GM12874 (cell line): ENCODE measurements around the gene IWS1.

Source experiments
- TF ChIP-seq, protein P1 (sequence below): IDR thresholded peaks from 2 replicates; pipeline ENCODE4 v1.5.1; 2011; ENCODE audit warnings: low read depth, mild to moderate bottlenecking, control low read depth, low read length, moderate library complexity; ENCODE audit not compliant: insufficient read depth

The IWS1 gene

DNA sequence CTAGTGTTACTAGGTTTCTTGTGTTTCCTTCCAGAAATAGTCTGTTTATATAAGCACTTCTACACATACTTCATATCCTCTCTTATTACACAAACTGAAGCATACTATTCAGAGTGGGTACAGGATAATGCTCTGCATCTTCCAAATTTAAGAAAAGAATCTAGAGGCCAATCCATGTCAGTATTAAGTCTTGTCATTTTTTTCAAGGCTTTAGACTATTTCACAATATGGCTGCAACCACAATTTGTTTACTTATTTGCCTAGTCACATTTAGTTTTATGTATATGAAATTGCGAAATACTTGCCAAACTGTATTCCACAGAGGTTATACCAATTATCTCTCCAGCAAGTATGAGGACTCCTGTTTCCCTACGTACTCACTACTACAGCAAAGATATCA is 27.9 kb downstream of the IWS1 start:
- TF ChIP-seq, protein P1, sequence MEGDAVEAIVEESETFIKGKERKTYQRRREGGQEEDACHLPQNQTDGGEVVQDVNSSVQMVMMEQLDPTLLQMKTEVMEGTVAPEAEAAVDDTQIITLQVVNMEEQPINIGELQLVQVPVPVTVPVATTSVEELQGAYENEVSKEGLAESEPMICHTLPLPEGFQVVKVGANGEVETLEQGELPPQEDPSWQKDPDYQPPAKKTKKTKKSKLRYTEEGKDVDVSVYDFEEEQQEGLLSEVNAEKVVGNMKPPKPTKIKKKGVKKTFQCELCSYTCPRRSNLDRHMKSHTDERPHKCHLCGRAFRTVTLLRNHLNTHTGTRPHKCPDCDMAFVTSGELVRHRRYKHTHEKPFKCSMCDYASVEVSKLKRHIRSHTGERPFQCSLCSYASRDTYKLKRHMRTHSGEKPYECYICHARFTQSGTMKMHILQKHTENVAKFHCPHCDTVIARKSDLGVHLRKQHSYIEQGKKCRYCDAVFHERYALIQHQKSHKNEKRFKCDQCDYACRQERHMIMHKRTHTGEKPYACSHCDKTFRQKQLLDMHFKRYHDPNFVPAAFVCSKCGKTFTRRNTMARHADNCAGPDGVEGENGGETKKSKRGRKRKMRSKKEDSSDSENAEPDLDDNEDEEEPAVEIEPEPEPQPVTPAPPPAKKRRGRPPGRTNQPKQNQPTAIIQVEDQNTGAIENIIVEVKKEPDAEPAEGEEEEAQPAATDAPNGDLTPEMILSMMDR = no peak

DNA sequence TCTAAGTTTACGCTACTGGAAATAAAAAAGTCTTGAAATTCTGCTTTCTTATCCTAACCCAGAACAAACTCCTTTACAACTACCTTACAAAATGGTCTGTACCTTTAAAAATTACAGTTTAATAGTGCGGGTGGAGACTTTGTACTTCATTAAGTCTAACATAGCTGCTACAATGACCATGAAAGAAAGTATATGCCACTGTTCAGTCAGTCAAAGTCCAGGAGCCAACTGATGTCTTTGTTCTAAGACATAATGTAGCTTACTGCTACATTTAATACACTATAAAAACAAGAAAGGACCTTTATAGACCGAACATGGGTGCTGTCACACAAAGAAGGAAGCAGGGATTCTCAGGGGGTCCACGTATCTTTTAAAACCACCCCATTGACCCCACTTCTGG is 36.0 kb downstream of the IWS1 start:
- TF ChIP-seq, protein P1 = no peak

DNA sequence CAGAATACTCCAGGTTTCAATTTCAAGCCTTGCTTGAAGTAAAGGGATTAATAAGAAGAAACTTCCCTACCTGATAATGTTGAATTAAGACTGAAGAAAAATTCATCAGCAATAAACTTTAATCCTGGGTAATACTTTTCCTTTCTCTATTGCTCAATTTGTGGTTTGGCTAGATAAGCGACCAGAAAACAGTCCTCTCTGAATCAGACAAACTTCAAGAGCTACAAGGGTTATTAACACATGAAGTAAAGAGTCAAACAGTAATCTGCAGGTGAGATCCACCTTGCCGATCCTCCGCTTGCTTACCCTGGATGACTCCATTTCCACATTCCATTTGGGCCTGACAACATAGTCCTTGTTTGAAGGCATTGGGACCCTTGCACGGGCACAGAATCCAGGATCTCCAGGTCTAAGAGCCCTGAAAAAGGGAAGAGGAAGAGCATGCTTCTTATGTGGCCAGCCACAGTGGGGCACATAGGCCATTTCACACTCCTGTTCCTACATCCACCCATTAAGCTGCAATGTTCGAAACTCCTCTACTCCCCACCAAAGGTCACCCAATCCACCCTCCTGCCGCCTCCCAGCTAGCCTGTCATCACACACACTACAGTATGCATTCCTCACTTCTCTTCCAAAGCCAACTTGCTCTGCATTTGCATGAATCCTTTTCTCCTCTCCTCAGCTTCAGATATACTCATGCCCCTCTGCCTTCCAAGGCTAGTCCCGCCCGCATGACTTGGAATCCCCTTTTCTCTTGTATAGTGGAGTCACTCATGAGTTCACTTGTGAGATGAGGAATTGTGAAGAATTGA is 39.8 kb downstream of the IWS1 start:
- TF ChIP-seq, protein P1 = no peak

DNA sequence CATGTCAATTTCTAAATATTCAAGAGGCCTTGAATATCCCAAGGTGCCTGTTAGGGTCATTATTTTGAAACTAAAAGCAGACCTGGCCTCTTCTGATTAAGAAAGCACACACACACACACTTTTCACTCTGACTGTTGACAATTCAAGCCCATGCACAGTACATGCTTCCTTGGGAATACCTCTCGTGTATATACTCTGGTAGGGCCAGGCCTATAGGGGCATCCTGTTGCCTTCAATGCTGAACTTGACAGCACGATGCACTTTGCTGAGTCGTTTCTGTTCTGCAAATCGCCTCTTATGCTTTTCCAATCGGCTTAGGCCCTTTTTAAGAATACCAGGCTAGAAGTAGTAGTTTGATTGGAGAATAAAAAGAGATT is 40.6 kb downstream of the IWS1 start:
- TF ChIP-seq, protein P1 = no peak

DNA sequence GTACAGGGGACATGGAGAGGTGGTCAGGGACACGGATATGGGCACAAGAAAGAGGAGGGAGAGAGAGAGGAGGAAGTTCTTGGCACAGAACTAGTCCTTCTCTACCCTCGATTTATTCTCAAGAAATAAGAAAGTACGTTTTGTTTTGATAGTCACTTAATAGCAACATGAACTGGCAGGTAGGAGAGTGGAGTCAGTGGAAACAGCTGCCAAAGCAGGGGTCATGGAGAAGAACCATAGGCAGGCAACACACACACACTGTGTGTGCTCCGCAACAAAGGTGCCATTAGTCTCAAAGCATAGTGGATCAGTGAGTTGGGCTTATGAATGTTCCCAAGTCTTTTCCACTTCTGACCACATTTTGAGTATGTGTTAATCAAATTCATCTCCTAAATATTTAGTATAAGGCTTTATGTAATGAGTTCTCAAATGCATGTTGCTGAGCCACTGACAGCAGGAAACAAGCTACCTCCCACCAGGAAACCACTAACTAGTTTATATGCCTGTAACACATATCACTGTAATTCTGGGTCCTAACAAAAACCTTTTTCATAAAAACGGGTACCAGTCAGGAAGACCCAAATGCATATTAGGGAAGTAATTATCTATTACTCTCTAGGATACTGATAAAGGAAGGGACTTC is 41.1 kb downstream of the IWS1 start:
- TF ChIP-seq, protein P1 = no peak

DNA sequence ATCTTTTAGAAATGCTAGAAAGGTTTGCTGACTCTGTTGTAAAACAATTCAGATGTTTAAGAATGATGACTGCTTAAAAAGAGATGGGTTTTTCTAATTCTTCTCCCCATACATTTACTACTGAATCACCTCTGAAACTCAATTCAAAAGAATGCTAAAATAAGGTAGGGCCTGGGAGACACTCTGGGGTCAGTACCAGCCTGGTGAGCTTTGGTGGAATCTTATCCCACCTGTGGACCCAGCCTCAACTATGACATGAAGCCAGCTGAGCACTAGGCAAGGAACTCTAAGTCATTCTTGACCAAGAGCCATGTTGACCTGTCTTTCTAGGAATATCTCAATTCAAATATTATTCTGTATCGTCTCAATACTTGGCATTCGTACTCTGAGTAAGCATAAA is 44.3 kb downstream of the IWS1 start:
- TF ChIP-seq, protein P1 = no peak

DNA sequence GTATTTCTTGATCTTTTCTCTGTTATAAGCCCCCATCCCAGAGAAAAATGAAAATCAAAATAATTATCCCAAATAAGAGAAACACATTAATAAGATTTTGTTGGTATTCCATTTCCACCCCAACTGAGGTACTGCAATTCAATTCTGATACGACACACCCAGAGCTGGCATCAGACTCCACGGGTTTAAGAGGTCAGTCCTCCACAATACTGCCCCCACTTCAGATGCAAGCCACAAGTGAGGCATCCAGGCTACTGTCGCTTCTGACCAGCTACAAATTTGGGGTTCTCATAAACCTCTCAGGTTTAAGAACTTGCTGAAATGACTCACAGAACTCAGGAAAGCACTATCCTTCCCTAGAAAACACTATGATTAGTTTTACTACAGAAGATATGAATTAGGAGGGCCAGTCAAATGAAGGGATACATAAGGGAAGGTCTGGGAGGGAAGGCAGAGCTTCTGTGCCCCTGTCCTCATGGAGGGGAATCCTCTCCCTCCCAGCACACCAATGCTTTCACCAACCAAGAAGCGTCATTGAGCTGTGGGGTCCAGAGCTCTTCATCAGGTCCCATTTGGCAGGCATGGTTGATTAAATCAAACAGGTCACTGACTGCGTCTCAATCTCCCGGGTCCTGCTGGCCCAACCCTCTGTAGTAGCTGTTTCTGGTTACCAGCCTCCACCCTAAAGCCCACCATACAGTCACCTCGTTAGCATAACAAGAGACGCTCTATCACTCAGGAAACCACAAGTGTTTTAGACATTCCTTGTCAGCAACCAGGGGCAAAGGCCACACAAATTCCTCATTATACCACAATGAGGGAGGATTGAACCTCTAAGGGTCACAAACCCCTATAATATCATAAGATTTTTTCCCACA is 46.2 kb downstream of the IWS1 start:
- TF ChIP-seq, protein P1 = no peak
